Activated B cell treated with CpG ODN at 0.5 μM for 24 hours (primary cell): ENCODE measurements around the gene STIM2. TPM values are rescaled to one million over a fixed set of nuclear protein-coding genes. Genes with fewer than 3 reads are reported as not detected.
"Not testable (repeated sequence)": the region's sequence is repeated elsewhere in the genome, so short reads cannot be mapped to it uniquely, and the experiment has no call there.

Experiments used
- ATAC-seq: fragments of 200-7000 bp; cut with Tn5 transposase; one replicate; pipeline ENCODE4 v1.10.0; 2021; ENCODE audit warnings: low read depth, mild to moderate bottlenecking, moderate library complexity
- CTCF ChIA-PET: fragments of 350-600 bp; sonication (Branson Sonifier 250); formaldehyde crosslinking; loops from one replicate; lab custom pipeline; 2021; ENCODE audit warnings: antibody characterized with exemption; lab: Charles Lee
- POLR2A ChIA-PET: fragments of 350-600 bp; sonication (Branson Sonifier 250); formaldehyde crosslinking; loops from one replicate; lab custom pipeline; 2021; ENCODE audit warnings: antibody characterized with exemption; lab: Charles Lee
- DNase-seq: peaks from one replicate; pipeline ENCODE4 v3.0.0; 2022
- H3K27ac Mint-ChIP-seq: one replicate; pipeline ENCODE4 v1.8.0; 2020; ENCODE audit warnings: mixed read lengths
- H3K27me3 Mint-ChIP-seq: one replicate; pipeline ENCODE4 v1.8.0; 2021; ENCODE audit warnings: mixed read lengths
- H3K36me3 Mint-ChIP-seq: one replicate; pipeline ENCODE4 v1.8.0; 2021; ENCODE audit warnings: low read depth, mixed read lengths
- H3K4me1 Mint-ChIP-seq: one replicate; pipeline ENCODE4 v1.8.0; 2021; ENCODE audit warnings: mixed read lengths
- H3K4me3 Mint-ChIP-seq: one replicate; pipeline ENCODE4 v1.8.0; 2020; ENCODE audit warnings: mild to moderate bottlenecking, mixed read lengths
- H3K9me3 Mint-ChIP-seq: one replicate; pipeline ENCODE4 v1.8.0; 2020; ENCODE audit warnings: mixed read lengths
- intact Hi-C: fragments of 100-400 bp; cut with micrococcal nuclease; formaldehyde crosslinking; loops from one replicate; pipeline ENCODE4 v1.15.1; 2024
- total RNA-seq: library from RNA; stranded (reverse); gene quantifications from 2 replicates; pipeline ENCODE4 v1.2.3, GENCODE V29; 2022
- TF ChIP-seq, protein P1 (sequence below): fragments of 200-600 bp; IDR thresholded peaks from one replicate; pipeline ENCODE4 v1.8.0; 2022; ENCODE audit warnings: antibody characterized with exemption, mild to moderate bottlenecking

STIM2 gene
- total RNA-seq, 1 donor from 2014 or later: 59.8 TPM

DNA sequence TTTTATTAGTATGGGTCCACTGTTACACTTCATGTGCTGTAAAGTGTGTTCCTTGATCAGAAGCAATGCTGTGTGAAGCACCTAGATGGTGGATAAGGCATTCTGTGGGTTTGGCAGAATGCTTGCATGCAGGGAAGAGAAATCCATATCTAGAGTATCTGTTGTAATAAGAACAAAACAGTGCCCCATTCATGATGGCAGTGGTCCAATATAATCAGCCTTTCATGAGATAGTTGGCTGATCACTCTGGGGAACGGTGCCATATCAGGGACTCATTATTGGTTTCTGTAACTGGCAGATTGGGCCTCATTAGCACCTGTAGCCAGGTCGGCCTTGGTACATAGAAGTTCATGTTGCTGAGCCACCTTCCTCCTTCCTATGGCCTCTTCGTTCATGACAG, 28.7 kb downstream of the STIM2 start:
- Mint-ChIP-seq H3K4me3 (no peak overlapping the region), H3K27me3 (no peaks in the 10 kb centered on the region), H3K9me3 (no peaks in the 10 kb centered on the region), H3K27ac (no peak overlapping the region), H3K4me1 (peaks cover 87% of the 10 kb centered on the region), H3K36me3 (peaks cover 16% of the 10 kb centered on the region)
- intact Hi-C loops: no loop called here
- POLR2A ChIA-PET: no interaction called here
- DNase-seq (no peak), ATAC-seq (no peak)
- TF ChIP-seq, protein P1, sequence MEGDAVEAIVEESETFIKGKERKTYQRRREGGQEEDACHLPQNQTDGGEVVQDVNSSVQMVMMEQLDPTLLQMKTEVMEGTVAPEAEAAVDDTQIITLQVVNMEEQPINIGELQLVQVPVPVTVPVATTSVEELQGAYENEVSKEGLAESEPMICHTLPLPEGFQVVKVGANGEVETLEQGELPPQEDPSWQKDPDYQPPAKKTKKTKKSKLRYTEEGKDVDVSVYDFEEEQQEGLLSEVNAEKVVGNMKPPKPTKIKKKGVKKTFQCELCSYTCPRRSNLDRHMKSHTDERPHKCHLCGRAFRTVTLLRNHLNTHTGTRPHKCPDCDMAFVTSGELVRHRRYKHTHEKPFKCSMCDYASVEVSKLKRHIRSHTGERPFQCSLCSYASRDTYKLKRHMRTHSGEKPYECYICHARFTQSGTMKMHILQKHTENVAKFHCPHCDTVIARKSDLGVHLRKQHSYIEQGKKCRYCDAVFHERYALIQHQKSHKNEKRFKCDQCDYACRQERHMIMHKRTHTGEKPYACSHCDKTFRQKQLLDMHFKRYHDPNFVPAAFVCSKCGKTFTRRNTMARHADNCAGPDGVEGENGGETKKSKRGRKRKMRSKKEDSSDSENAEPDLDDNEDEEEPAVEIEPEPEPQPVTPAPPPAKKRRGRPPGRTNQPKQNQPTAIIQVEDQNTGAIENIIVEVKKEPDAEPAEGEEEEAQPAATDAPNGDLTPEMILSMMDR: no peak
- CTCF ChIA-PET: interaction anchor here (1.2 kb wide), 1 partner anchor 10 kb away, joined by 3 read pairs; no protein-coding TSS in a partner anchor

DNA sequence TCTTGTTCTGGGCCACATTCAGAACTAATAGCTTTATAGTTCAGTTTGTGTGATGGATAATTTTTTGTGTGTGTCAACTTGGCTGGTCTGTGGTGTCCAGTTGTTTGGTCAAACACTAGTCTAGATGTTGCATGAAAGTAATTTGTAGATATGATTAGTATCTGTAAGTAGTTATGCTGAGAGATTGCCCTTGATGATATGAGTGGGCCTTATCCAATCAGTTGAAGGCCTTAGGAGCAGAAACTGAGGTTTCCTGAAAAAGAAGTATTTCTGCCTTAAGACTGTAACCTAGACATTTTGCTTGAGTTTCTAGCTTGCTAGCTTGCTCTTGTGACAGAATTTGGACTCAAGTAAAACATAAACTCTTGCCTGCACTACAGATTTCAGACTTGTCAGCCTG, 30.4 kb downstream of the STIM2 start:
- CTCF ChIA-PET: no interaction called here
- POLR2A ChIA-PET: interaction anchor here (0.7 kb wide), 1 partner anchor 34 kb away, joined by 4 read pairs; no protein-coding TSS in a partner anchor
- ATAC-seq (no peak), DNase-seq (no peak)
- intact Hi-C loops: no loop called here
- Mint-ChIP-seq H3K27me3 (no peaks in the 10 kb centered on the region), H3K27ac (no peak overlapping the region), H3K9me3 (no peaks in the 10 kb centered on the region), H3K36me3 (peaks cover 20% of the 10 kb centered on the region), H3K4me3 (no peak overlapping the region), H3K4me1 (peaks cover 85% of the 10 kb centered on the region)
- TF ChIP-seq, protein P1: no peak

DNA sequence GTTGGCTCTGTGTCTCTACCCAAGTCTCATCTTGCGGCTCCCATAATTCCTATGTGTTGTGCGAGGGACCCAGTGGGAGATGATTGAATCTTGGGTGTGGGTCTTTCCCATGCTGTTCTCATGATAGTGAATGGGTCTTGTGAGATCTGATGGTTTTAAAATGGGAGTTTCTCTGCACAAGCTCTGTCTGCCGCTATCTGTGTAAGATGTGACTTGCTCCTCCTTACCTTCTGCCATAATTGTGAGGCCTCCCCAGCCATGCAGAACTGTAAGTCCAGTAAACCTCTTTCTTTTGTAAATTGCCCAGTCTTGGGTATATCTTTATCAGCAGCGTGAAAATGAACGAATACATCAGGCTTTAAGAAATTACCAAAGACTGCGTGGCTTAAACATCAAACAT, 31.2 kb downstream of the STIM2 start:
- ATAC-seq (no peak), DNase-seq (no peak)
- CTCF ChIA-PET: no interaction called here
- POLR2A ChIA-PET: interaction anchor here (0.7 to 0.8 kb wide), 2 partner anchors 31 to 308 kb away, joined by 3 to 5 read pairs; partner anchors contain the start of genes STIM2 and TBC1D19
- Mint-ChIP-seq H3K4me1 (peaks cover 85% of the 10 kb centered on the region), H3K27ac (no peak overlapping the region), H3K36me3 (peaks cover 24% of the 10 kb centered on the region), H3K27me3 (no peaks in the 10 kb centered on the region), H3K4me3 (no peak overlapping the region), H3K9me3 (no peaks in the 10 kb centered on the region)
- TF ChIP-seq, protein P1: no peak
- intact Hi-C loops: no loop called here

DNA sequence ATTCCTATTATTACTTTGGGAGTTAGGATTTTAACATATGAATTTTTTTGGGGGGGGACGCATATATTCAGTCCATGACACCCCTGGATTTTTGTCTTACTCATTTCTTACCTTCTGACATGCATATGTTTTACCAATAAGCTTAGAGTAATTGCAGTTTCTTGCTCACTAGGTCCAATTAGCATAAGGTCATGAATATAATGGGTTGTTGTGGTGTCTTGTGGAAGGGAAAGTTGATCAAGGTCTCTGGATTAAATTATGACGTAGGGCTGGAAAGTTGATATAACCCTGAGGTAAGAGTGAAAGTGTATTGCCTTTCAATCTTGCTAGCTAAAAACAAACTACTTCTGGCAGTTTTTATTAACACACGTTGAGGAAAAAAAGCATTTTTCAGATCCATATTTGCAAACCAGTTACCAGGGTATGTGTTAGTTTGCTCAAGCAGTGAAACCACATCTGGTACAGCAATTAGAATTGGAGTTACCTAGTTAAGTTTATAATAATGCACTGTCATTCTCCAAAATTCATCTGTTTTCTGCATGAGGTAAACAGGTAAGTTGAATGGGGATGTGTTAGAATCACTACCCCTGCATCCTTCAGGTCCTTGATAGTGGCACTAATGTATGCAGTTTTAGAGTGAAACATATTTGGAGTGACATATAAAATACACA, 32.0 kb downstream of the STIM2 start:
- Mint-ChIP-seq H3K27me3 (no peaks in the 10 kb centered on the region), H3K9me3 (no peaks in the 10 kb centered on the region), H3K4me1 (peaks cover 80% of the 10 kb centered on the region), H3K36me3 (peaks cover 25% of the 10 kb centered on the region), H3K4me3 (no peak overlapping the region), H3K27ac (peak overlapping the region; percentile 65)
- ATAC-seq (peak; percentile 31), DNase-seq (no peak)
- ChIA-PET POLR2A (interaction anchor here (0.7 to 1.3 kb wide), 3 partner anchors 20 to 35 kb away, joined by 3 to 5 read pairs (median 5); partner anchors contain the start of gene STIM2), CTCF (no interaction called here)
- intact Hi-C loops: no loop called here
- TF ChIP-seq, protein P1: no peak

DNA sequence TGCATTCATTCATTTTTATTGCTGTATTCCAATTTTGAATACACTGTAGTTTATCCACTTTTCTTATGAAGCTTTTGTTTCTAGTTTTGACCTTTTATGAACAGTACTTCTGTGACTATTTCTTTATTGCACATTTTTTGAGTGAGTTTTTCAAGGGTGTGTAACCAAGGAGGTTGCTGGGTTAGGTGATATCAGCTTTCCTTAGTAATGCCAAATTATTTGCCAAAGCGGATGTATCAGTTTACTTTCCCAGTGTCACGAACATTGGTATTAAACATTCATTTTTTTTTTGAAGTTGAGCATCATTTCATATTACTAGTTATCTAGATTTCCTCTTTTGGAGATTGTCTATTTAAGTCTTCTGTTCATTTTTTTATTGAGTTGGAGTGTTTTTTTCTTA, 32.9 kb downstream of the STIM2 start:
- H3K27ac Mint-ChIP-seq: peak overlapping the region; percentile 26
- DNase-seq (no peak), ATAC-seq (no peak)
- no peak overlapping the region for H3K4me3 Mint-ChIP-seq
- CTCF ChIA-PET: no interaction called here
- TF ChIP-seq, protein P1: no peak
- peaks cover 81% of the 10 kb centered on the region for H3K4me1 Mint-ChIP-seq
- H3K27me3 Mint-ChIP-seq: no peaks in the 10 kb centered on the region
- POLR2A ChIA-PET: interaction anchor here (1.3 kb wide), 1 partner anchor 36 kb away, joined by 5 read pairs; no protein-coding TSS in a partner anchor
- H3K36me3 Mint-ChIP-seq: peaks cover 25% of the 10 kb centered on the region
- no peaks in the 10 kb centered on the region for H3K9me3 Mint-ChIP-seq
- intact Hi-C loops: no loop called here

DNA sequence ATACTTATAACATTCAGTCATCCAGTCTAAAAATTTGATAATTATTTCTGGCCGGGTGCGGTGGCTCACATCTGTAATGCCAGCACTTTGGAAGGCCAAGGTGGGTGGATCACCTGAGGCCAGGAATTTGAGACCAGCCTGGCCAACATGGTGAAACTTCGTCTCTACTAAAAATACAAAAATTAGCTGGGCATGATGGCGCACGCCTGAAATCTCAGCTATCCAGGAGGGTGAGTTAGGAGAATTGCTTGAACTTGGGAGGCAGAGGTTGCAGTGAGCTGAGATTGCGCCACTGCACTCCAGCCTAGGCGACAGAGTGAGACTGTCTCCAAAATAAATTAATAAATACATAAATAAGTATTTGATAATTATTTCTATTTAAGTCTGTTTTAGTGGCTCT, 34.2 kb downstream of the STIM2 start:
- H3K27ac Mint-ChIP-seq, POLR2A ChIA-PET: not testable (repeated sequence)
- H3K4me1 Mint-ChIP-seq: peaks cover 78% of the 10 kb centered on the region

More for the DNA sequence above, 34.2 kb downstream of the STIM2 start:
- ATAC-seq, H3K9me3 Mint-ChIP-seq, CTCF ChIA-PET, H3K27me3 Mint-ChIP-seq, DNase-seq, H3K4me3 Mint-ChIP-seq: not testable (repeated sequence)
- peaks cover 25% of the 10 kb centered on the region for H3K36me3 Mint-ChIP-seq
- intact Hi-C loops: loop anchor here (1.0 to 5.0 kb wide), 2 partner anchors 9 to 33 kb away; partner anchors contain the start of gene STIM2
